ENCODE data around the gene SEMA4D. TPM values are rescaled to one million over a fixed set of nuclear protein-coding genes. Genes with fewer than 3 reads are reported as not detected.
A peak's percentile ranks its signal among the peaks of the same experiment; 100 is the strongest.

Gene SEMA4D
- total and polyA plus RNA-seq, 2 of the 13 experiments (the other 11 are each of a cell fraction or from before 2014, with no cell fraction given), result 0.13 to 0.16 TPM

DNA sequence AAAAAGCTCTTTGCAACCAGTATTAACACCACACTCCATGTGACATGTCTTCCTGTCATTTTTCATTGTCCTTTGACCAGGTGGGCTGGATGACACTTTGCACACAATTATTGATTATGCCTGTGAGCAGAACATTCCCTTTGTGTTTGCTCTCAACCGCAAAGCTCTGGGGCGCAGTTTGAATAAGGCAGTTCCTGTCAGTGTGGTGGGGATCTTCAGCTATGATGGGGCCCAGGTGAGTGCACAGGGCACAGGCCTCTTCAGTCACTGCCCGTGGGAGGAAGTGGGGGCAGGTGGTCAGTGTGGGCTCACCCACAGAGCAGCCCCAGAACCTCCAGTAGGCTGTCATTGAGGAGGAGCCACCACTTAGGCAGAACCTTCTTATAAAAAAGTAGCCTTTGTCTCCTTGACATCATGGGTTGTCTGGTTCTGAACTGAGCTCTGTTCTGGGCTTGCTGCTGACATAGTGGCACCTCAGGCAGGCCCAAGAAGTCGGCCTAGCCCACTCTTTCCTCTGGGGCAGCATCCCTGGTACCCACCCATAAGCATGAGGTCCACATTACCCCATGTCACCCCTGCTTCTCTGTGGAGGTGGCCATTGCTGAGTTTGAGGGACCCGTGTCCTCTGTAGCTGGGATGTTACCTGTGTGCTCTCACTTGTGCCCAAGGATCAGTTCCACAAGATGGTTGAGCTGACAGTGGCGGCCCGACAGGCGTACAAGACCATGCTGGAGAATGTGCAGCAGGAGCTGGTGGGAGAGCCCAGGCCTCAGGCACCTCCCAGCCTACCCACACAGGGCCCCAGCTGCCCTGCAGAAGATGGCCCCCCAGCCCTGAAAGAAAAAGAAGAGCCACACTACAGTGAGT is 140.3 kb downstream of the SEMA4D start (continued):
- TF ChIP-seq, protein P1, sequence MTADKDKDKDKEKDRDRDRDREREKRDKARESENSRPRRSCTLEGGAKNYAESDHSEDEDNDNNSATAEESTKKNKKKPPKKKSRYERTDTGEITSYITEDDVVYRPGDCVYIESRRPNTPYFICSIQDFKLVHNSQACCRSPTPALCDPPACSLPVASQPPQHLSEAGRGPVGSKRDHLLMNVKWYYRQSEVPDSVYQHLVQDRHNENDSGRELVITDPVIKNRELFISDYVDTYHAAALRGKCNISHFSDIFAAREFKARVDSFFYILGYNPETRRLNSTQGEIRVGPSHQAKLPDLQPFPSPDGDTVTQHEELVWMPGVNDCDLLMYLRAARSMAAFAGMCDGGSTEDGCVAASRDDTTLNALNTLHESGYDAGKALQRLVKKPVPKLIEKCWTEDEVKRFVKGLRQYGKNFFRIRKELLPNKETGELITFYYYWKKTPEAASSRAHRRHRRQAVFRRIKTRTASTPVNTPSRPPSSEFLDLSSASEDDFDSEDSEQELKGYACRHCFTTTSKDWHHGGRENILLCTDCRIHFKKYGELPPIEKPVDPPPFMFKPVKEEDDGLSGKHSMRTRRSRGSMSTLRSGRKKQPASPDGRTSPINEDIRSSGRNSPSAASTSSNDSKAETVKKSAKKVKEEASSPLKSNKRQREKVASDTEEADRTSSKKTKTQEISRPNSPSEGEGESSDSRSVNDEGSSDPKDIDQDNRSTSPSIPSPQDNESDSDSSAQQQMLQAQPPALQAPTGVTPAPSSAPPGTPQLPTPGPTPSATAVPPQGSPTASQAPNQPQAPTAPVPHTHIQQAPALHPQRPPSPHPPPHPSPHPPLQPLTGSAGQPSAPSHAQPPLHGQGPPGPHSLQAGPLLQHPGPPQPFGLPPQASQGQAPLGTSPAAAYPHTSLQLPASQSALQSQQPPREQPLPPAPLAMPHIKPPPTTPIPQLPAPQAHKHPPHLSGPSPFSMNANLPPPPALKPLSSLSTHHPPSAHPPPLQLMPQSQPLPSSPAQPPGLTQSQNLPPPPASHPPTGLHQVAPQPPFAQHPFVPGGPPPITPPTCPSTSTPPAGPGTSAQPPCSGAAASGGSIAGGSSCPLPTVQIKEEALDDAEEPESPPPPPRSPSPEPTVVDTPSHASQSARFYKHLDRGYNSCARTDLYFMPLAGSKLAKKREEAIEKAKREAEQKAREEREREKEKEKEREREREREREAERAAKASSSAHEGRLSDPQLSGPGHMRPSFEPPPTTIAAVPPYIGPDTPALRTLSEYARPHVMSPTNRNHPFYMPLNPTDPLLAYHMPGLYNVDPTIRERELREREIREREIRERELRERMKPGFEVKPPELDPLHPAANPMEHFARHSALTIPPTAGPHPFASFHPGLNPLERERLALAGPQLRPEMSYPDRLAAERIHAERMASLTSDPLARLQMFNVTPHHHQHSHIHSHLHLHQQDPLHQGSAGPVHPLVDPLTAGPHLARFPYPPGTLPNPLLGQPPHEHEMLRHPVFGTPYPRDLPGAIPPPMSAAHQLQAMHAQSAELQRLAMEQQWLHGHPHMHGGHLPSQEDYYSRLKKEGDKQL (CRISPR knock-in tag; IDR thresholded peaks at IDR 0.05; ENCODE audit: low read depth), result peak; percentile 95
- peak; percentile 62; the same call in 1 of the 2 replicates for TF ChIP-seq ZMYM3 (CRISPR knock-in tag; IDR thresholded peaks at IDR 0.05)
- TF ChIP-seq KAT7 (CRISPR knock-in tag; IDR thresholded peaks at IDR 0.05; ENCODE audit: borderline replicate concordance), result peak; percentile 83
- TF ChIP-seq KAT2B (IDR thresholded peaks at IDR 0.05; ENCODE audit: borderline replicate concordance, low read depth, low read length), result peak; percentile 64; the same call in 1 of the 2 replicates
- TF ChIP-seq ZNF788 (CRISPR knock-in tag; IDR thresholded peaks at IDR 0.05; ENCODE audit: borderline replicate concordance), result peak; percentile 81; the same call in 1 of the 2 replicates
- TF ChIP-seq HHEX (CRISPR knock-in tag; IDR thresholded peaks at IDR 0.05), result peak; percentile 90
- TF ChIP-seq, protein P2, sequence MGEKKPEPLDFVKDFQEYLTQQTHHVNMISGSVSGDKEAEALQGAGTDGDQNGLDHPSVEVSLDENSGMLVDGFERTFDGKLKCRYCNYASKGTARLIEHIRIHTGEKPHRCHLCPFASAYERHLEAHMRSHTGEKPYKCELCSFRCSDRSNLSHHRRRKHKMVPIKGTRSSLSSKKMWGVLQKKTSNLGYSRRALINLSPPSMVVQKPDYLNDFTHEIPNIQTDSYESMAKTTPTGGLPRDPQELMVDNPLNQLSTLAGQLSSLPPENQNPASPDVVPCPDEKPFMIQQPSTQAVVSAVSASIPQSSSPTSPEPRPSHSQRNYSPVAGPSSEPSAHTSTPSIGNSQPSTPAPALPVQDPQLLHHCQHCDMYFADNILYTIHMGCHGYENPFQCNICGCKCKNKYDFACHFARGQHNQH (CRISPR knock-in tag; IDR thresholded peaks at IDR 0.05), result peak; percentile 78
- TF ChIP-seq NR1H2 (CRISPR knock-in tag; IDR thresholded peaks at IDR 0.05; ENCODE audit: borderline replicate concordance, low read depth), result no peak
- TF ChIP-seq ZBTB8A (CRISPR knock-in tag; IDR thresholded peaks at IDR 0.05; ENCODE audit: borderline replicate concordance, low read depth), result no peak
- TF ChIP-seq, protein P3, sequence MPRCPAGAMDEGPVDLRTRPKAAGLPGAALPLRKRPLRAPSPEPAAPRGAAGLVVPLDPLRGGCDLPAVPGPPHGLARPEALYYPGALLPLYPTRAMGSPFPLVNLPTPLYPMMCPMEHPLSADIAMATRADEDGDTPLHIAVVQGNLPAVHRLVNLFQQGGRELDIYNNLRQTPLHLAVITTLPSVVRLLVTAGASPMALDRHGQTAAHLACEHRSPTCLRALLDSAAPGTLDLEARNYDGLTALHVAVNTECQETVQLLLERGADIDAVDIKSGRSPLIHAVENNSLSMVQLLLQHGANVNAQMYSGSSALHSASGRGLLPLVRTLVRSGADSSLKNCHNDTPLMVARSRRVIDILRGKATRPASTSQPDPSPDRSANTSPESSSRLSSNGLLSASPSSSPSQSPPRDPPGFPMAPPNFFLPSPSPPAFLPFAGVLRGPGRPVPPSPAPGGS (CRISPR knock-in tag; IDR thresholded peaks at IDR 0.05), result peak; percentile 68; the same call in 1 of the 2 replicates
- peak; percentile 98 for TF ChIP-seq MXD4 (CRISPR knock-in tag; IDR thresholded peaks at IDR 0.05)
- TF ChIP-seq, protein P4, sequence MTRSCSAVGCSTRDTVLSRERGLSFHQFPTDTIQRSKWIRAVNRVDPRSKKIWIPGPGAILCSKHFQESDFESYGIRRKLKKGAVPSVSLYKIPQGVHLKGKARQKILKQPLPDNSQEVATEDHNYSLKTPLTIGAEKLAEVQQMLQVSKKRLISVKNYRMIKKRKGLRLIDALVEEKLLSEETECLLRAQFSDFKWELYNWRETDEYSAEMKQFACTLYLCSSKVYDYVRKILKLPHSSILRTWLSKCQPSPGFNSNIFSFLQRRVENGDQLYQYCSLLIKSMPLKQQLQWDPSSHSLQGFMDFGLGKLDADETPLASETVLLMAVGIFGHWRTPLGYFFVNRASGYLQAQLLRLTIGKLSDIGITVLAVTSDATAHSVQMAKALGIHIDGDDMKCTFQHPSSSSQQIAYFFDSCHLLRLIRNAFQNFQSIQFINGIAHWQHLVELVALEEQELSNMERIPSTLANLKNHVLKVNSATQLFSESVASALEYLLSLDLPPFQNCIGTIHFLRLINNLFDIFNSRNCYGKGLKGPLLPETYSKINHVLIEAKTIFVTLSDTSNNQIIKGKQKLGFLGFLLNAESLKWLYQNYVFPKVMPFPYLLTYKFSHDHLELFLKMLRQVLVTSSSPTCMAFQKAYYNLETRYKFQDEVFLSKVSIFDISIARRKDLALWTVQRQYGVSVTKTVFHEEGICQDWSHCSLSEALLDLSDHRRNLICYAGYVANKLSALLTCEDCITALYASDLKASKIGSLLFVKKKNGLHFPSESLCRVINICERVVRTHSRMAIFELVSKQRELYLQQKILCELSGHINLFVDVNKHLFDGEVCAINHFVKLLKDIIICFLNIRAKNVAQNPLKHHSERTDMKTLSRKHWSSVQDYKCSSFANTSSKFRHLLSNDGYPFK (CRISPR knock-in tag; IDR thresholded peaks at IDR 0.05; ENCODE audit: borderline replicate concordance), result no peak; the same call in 1 of the 2 replicates
- TF ChIP-seq ZFYVE20 (CRISPR knock-in tag; IDR thresholded peaks at IDR 0.05; ENCODE audit: borderline replicate concordance, low read depth), result no peak
- 0 out of 2 replicates have a peak, but pooled peaks have one; percentile 63 for TF ChIP-seq KLF11 (CRISPR knock-in tag; IDR thresholded peaks at IDR 0.05)
- TF ChIP-seq, protein P5, sequence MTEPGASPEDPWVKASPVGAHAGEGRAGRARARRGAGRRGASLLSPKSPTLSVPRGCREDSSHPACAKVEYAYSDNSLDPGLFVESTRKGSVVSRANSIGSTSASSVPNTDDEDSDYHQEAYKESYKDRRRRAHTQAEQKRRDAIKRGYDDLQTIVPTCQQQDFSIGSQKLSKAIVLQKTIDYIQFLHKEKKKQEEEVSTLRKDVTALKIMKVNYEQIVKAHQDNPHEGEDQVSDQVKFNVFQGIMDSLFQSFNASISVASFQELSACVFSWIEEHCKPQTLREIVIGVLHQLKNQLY (CRISPR knock-in tag; IDR thresholded peaks at IDR 0.05), result peak; percentile 95
- TF ChIP-seq KDM3A (CRISPR knock-in tag; IDR thresholded peaks at IDR 0.05; ENCODE audit: low read depth), result peak; percentile 83
